GM19452 (cell line): Measurements from ENCODE around the gene LDB2.

ENCODE experiments used
- ATAC-seq: cut with Tn5 transposase; IDR thresholded peaks from one replicate; pipeline ENCODE4 v1.9.1; 2021; ENCODE audit not compliant: unreplicated experiment

The LDB2 gene

GRCh38 chr4:16844816-16845586 lies 53.4 kb downstream of the LDB2 start:
- no peak for ATAC-seq

GRCh38 chr4:16843831-16844508 lies 54.5 kb downstream of the LDB2 start:
- ATAC-seq: no peak

- ATAC-seq: no peak
Observed at GRCh38 chr4:16838226-16838875, 60.1 kb downstream of the LDB2 start.

- no peak for ATAC-seq
Observed at GRCh38 chr4:16837475-16837874, 61.0 kb downstream of the LDB2 start.

GRCh38 chr4:16836324-16836723 lies 62.1 kb downstream of the LDB2 start:
- no peak for ATAC-seq

GRCh38 chr4:16835597-16836247 lies 62.7 kb downstream of the LDB2 start:
- ATAC-seq: no peak

- ATAC-seq: no peak
Observed at GRCh38 chr4:16834814-16835213, 63.6 kb downstream of the LDB2 start.

GRCh38 chr4:16833722-16834121 lies 64.7 kb downstream of the LDB2 start:
- ATAC-seq: no peak

- ATAC-seq: no peak
Observed at GRCh38 chr4:16830081-16830480, 68.4 kb downstream of the LDB2 start.

- no peak for ATAC-seq
Observed at GRCh38 chr4:16827794-16828724, 70.4 kb downstream of the LDB2 start.

GRCh38 chr4:16827045-16827444 lies 71.4 kb downstream of the LDB2 start:
- no peak for ATAC-seq

GRCh38 chr4:16826406-16826910 lies 72.0 kb downstream of the LDB2 start:
- ATAC-seq: no peak

- ATAC-seq: no peak
Observed at GRCh38 chr4:16824278-16824806, 74.1 kb downstream of the LDB2 start.

GRCh38 chr4:16820329-16820728 lies 78.1 kb downstream of the LDB2 start:
- no peak for ATAC-seq

GRCh38 chr4:16819652-16820051 lies 78.8 kb downstream of the LDB2 start:
- ATAC-seq: no peak

GRCh38 chr4:16818005-16818404 lies 80.4 kb downstream of the LDB2 start:
- ATAC-seq: no peak

- no peak for ATAC-seq
Observed at GRCh38 chr4:16817286-16817685, 81.2 kb downstream of the LDB2 start.

GRCh38 chr4:16814361-16814760 lies 84.1 kb downstream of the LDB2 start:
- no peak for ATAC-seq

GRCh38 chr4:16812041-16812440 lies 86.4 kb downstream of the LDB2 start:
- ATAC-seq: no peak

- no peak for ATAC-seq
Observed at GRCh38 chr4:16809943-16810342, 88.5 kb downstream of the LDB2 start.
